ENCODE results near the gene CNTN4. TPM values are rescaled to one million over a fixed set of nuclear protein-coding genes. Genes with fewer than 3 reads are reported as not detected.

The CNTN4 gene
- total and polyA plus RNA-seq, 4 donors, result 1.5 to 30.7 (median 5.7) TPM

DNA sequence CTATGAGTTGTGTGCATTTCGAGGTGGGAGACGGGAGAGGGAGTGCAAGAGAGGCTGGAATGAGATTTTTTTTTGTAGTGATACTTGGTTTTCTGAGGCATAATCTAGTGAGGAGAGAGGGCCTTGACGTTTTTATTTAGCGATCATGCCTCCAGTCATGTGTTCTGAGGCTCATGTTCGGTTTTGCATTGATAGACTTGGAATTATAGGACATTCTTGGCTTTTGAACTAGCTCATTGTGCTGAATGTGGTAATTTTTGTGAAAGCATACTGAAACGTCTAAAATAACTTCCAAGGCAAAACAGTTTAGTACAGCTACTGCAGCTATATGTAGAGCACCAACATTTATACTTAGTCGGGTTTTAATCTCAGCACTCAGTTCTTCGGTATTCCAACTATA is 408.1 kb downstream of the CNTN4 start:
- Histone ChIP-seq H3K36me3 (ENCODE audit: control insufficient read depth in 4 of 4, insufficient read depth in 4 of 4, low read length in 4 of 4) (no peaks in the 10 kb centered on the region), H3K4me1 (ENCODE audit: control insufficient read depth in 5 of 5, insufficient read depth in 5 of 5, low read length in 5 of 5) (peaks cover 0 to 5% (median 0%) of the 10 kb centered on the region in 5 donors), H3K9ac (ENCODE audit: insufficient read depth in 1 of 2, low read length in 2 of 2) (no peak overlapping the region), H3K9me3 (ENCODE audit: control insufficient read depth in 4 of 4, insufficient read depth in 3 of 4, low read length in 3 of 4) (no peaks in the 10 kb centered on the region), H3K27me3 (ENCODE audit: control insufficient read depth in 3 of 3, insufficient read depth in 3 of 3, low read length in 2 of 3) (no peaks in the 10 kb centered on the region), H3K27ac (ENCODE audit: low read depth in 1 of 2, low read length in 1 of 2) (no peak overlapping the region), H3K4me3 (no peak overlapping the region)
- no peak for DNase-seq
- WGBS, 2 donors, result 85% methylated on average over 8 of the region's 8 CpGs
- ATAC-seq (ENCODE audit: insufficient read depth, low FRiP score), result no peak
- TF ChIP-seq, protein P1, sequence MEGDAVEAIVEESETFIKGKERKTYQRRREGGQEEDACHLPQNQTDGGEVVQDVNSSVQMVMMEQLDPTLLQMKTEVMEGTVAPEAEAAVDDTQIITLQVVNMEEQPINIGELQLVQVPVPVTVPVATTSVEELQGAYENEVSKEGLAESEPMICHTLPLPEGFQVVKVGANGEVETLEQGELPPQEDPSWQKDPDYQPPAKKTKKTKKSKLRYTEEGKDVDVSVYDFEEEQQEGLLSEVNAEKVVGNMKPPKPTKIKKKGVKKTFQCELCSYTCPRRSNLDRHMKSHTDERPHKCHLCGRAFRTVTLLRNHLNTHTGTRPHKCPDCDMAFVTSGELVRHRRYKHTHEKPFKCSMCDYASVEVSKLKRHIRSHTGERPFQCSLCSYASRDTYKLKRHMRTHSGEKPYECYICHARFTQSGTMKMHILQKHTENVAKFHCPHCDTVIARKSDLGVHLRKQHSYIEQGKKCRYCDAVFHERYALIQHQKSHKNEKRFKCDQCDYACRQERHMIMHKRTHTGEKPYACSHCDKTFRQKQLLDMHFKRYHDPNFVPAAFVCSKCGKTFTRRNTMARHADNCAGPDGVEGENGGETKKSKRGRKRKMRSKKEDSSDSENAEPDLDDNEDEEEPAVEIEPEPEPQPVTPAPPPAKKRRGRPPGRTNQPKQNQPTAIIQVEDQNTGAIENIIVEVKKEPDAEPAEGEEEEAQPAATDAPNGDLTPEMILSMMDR (IDR thresholded peaks at IDR 0.05; ENCODE audit: control extremely low read depth, extremely low read depth), result no peak

DNA sequence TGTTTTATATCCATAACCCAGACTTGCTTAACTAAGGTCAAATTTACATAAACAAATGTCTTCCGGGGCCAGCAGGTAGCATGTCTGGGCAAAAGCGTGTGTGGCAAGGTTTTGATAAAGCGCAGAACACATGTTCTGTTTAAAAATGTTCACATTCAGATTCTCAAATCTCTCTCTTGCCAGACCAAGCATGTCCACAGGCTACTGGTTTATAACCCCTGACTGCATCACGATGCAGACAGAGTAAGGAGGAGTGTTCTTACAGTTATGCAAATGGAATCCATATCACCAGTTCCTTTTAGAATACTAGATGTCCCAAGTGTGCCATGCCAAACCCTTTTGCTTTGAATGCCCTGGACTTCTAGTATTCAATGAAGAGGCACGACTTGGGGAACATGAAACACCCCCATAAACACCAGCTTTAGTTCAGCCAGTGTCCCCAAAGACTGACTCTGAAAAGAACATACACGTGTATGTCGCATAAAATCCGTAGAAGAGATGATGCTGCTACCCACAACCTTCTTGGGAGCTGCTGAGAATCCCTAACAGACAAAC is 412.0 kb downstream of the CNTN4 start:
- ATAC-seq (ENCODE audit: insufficient read depth, low FRiP score) (no peak), DNase-seq (no peak)
- TF ChIP-seq, protein P1 (IDR thresholded peaks at IDR 0.05; ENCODE audit: control extremely low read depth, extremely low read depth), result no peak
- H3K27me3 ChIP-seq (ENCODE audit: control insufficient read depth in 3 of 3, insufficient read depth in 3 of 3, low read length in 2 of 3), result no peaks in the 10 kb centered on the region
- no peak overlapping the region for H3K4me3 ChIP-seq
- WGBS, 2 donors, result 74 to 80% methylated on average over 8 of the region's 8 CpGs
- no peaks in the 10 kb centered on the region for H3K36me3 ChIP-seq (ENCODE audit: control insufficient read depth in 4 of 4, insufficient read depth in 4 of 4, low read length in 4 of 4)
- H3K9me3 ChIP-seq (ENCODE audit: control insufficient read depth in 4 of 4, insufficient read depth in 3 of 4, low read length in 3 of 4), result no peaks in the 10 kb centered on the region
- peaks cover 0 to 8% (median 0%) of the 10 kb centered on the region in 5 donors for H3K4me1 ChIP-seq (ENCODE audit: control insufficient read depth in 5 of 5, insufficient read depth in 5 of 5, low read length in 5 of 5)
- no peak overlapping the region for H3K9ac ChIP-seq (ENCODE audit: insufficient read depth in 1 of 2, low read length in 2 of 2)
- H3K27ac ChIP-seq (ENCODE audit: low read depth in 1 of 2, low read length in 1 of 2), result no peak overlapping the region

DNA sequence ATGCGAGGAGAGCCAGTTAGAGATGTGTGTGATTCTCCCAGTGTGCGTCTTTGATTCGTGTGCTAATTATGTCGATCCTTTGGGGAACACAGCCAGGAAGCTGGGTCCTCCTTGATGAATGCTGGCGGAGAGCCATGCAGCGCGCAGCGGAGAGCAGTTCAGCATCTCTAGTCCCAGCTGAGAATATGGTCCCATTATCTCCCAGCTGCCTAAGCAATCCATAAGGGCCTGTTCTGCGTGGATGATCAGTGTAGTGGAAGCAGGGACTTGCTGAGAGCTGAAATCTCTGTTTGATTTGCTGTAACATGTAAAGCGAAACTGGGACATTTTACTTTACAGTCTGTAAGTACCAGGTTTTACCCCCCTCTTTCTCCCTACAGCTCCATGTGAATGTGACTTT is 412.7 kb downstream of the CNTN4 start:
- Histone ChIP-seq H3K9me3 (ENCODE audit: control insufficient read depth in 4 of 4, insufficient read depth in 3 of 4, low read length in 3 of 4) (no peaks in the 10 kb centered on the region), H3K4me1 (ENCODE audit: control insufficient read depth in 5 of 5, insufficient read depth in 5 of 5, low read length in 5 of 5) (peaks cover 0 to 8% (median 0%) of the 10 kb centered on the region in 5 donors), H3K4me3 (no peak overlapping the region), H3K9ac (ENCODE audit: insufficient read depth in 1 of 2, low read length in 2 of 2) (no peak overlapping the region), H3K27me3 (ENCODE audit: control insufficient read depth in 3 of 3, insufficient read depth in 3 of 3, low read length in 2 of 3) (no peaks in the 10 kb centered on the region), H3K27ac (ENCODE audit: low read depth in 1 of 2, low read length in 1 of 2) (no peak overlapping the region), H3K36me3 (ENCODE audit: control insufficient read depth in 4 of 4, insufficient read depth in 4 of 4, low read length in 4 of 4) (no peaks in the 10 kb centered on the region)
- DNase-seq (peak; percentile 27 to 47 (median 44)), ATAC-seq (ENCODE audit: insufficient read depth, low FRiP score) (no peak)
- TF ChIP-seq, protein P1 (IDR thresholded peaks at IDR 0.05; ENCODE audit: control extremely low read depth, extremely low read depth), result no peak
- WGBS, 2 donors, result 51 to 65% methylated on average over 10 of the region's 10 CpGs

DNA sequence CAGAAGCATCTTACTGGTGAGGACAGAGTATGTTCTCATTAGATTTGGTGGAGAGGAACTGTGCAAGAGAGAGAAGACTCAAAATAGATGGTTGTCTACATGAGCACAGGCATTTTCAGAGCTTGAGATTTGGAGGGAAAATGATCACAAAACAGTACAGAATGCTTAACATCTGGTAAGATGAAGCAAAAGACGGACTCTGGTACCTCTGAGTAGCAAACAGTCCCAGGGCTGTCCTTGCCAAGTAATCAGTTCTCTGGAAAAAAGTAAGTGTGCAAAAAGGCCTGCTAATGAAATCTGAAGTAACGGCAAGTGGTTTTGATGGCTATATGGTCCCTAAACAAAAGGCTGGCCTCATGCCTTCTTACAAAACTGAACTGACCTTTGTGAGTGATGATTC is 414.2 kb downstream of the CNTN4 start:
- no peak overlapping the region for H3K27ac ChIP-seq (ENCODE audit: low read depth in 1 of 2, low read length in 1 of 2)
- H3K9ac ChIP-seq (ENCODE audit: insufficient read depth in 1 of 2, low read length in 2 of 2), result no peak overlapping the region
- no peak for DNase-seq
- no peaks in the 10 kb centered on the region for H3K9me3 ChIP-seq (ENCODE audit: control insufficient read depth in 4 of 4, insufficient read depth in 3 of 4, low read length in 3 of 4)
- no peaks in the 10 kb centered on the region for H3K36me3 ChIP-seq (ENCODE audit: control insufficient read depth in 4 of 4, insufficient read depth in 4 of 4, low read length in 4 of 4)
- no peak overlapping the region for H3K4me3 ChIP-seq
- WGBS, 2 donors, result 74 to 77% methylated on average over 2 of the region's 2 CpGs
- peaks cover 0 to 8% (median 0%) of the 10 kb centered on the region in 5 donors for H3K4me1 ChIP-seq (ENCODE audit: control insufficient read depth in 5 of 5, insufficient read depth in 5 of 5, low read length in 5 of 5)
- H3K27me3 ChIP-seq (ENCODE audit: control insufficient read depth in 3 of 3, insufficient read depth in 3 of 3, low read length in 2 of 3), result no peaks in the 10 kb centered on the region
- TF ChIP-seq, protein P1 (IDR thresholded peaks at IDR 0.05; ENCODE audit: control extremely low read depth, extremely low read depth), result no peak
- ATAC-seq (ENCODE audit: insufficient read depth, low FRiP score), result no peak
